Panc1 (cell line): Measurements from ENCODE around the gene REC114. TPM values are rescaled to one million over a fixed set of nuclear protein-coding genes. Genes with fewer than 3 reads are reported as not detected.
A peak's percentile ranks its signal among the peaks of the same experiment; 100 is the strongest.

ENCODE experiments used
- ATAC-seq: fragments of 200-7000 bp; cut with Tn5 transposase; 2 replicates; pipeline ENCODE4 v1.9.1; 2020; ENCODE audit warnings: mild to moderate bottlenecking, moderate library complexity
- BruUV-seq: library from RNA; stranded (reverse); fragments of 400-500 nt; replicated peaks from 2 replicates; lab custom pipeline; 2021; lab: Mats Ljungman, UMichigan
- CTCF ChIA-PET: fragments of 300-600 bp; sonication (Branson Sonifier 250); formaldehyde crosslinking; loops from one replicate; lab custom pipeline; 2022; ENCODE audit warnings: antibody characterized with exemption; lab: Charles Lee
- POLR2A ChIA-PET: fragments of 300-600 bp; sonication (Branson Sonifier 250); formaldehyde crosslinking; loops from one replicate; lab custom pipeline; 2022; ENCODE audit warnings: antibody characterized with exemption; lab: Charles Lee
- DNase-seq: peaks from one replicate; pipeline ENCODE4 v3.0.0-alpha.2; 2010; ENCODE audit warnings: low read depth, low spot score
- H3K27ac ChIP-seq: 2 replicates; pipeline ENCODE4 v1.5.1; 2011; ENCODE audit warnings: mild to moderate bottlenecking, low read length, inconsistent platforms
- H3K27me3 ChIP-seq: fragments of 200-500 bp; sonication (Bioruptor generic); 2 replicates; pipeline ENCODE4 v1.6.0; 2014; ENCODE audit warnings: low read length, inconsistent platforms; ENCODE audit not compliant: control insufficient read depth, insufficient read depth
- H3K36me3 ChIP-seq: fragments of 200-500 bp; sonication (Bioruptor generic); 2 replicates; pipeline ENCODE4 v1.5.1; 2014; ENCODE audit warnings: inconsistent platforms, mild to moderate bottlenecking, low read length, moderate library complexity; ENCODE audit not compliant: control insufficient read depth, insufficient read depth
- H3K4me1 ChIP-seq: 2 replicates; pipeline ENCODE4 v1.5.1; 2011; ENCODE audit warnings: inconsistent platforms, mild to moderate bottlenecking, low read length, moderate library complexity; ENCODE audit not compliant: control insufficient read depth, insufficient read depth
- H3K4me3 ChIP-seq, 2 experiments: 2 replicates each; pipeline ENCODE4 v1.5.1; 2011 to 2012; ENCODE audit warnings: low read depth in 2 of 2, low read length in 2 of 2, mild to moderate bottlenecking in 2 of 2, inconsistent platforms in 1 of 2, moderate library complexity in 1 of 2
- H3K9me3 ChIP-seq: fragments of 200-500 bp; sonication (Bioruptor generic); 2 replicates; pipeline ENCODE4 v1.5.1; 2014; ENCODE audit warnings: low read depth, mild to moderate bottlenecking, inconsistent platforms, low read length, moderate library complexity; ENCODE audit not compliant: control insufficient read depth, insufficient read depth
- POLR2AphosphoS5 ChIP-seq: IDR thresholded peaks from 2 replicates; pipeline ENCODE4 v1.6.1; 2012; ENCODE audit warnings: mild to moderate bottlenecking, low read depth, low read length, moderate library complexity
- SIN3A ChIP-seq: IDR thresholded peaks from 2 replicates; pipeline ENCODE4 v1.6.1; 2012; ENCODE audit warnings: low read depth, mild to moderate bottlenecking, low read length, moderate library complexity, borderline replicate concordance; ENCODE audit not compliant: insufficient read depth
- TCF7L2 ChIP-seq: IDR thresholded peaks from 2 replicates; pipeline ENCODE4 v1.6.1; 2011; ENCODE audit warnings: mild to moderate bottlenecking, low read depth, low read length, inconsistent platforms
- in situ Hi-C: cut with HindIII; loops from 2 replicates; pipeline ENCODE4 v1.10.0; 2016; ENCODE audit warnings: low sequenced_read_pairs, low pct_unique_long_range_greater_than_20kb
- intact Hi-C: fragments of 100-400 bp; cut with micrococcal nuclease; formaldehyde crosslinking; loops from one replicate; pipeline ENCODE4 v1.10.0; 2022; ENCODE audit not compliant: unreplicated experiment
- total RNA-seq: library from RNA; stranded (reverse); gene quantifications from one replicate; pipeline ENCODE4 v1.2.1, GENCODE V29; 2021; ENCODE audit not compliant: unreplicated experiment
- TF ChIP-seq, protein P1 (sequence below), 2 experiments: IDR thresholded peaks; 2 replicates each; pipeline ENCODE4 v1.6.1; 2011 to 2012; ENCODE audit warnings: low read depth in 2 of 2, control low read depth in 1 of 2, low read length in 1 of 2, mild to moderate bottlenecking in 1 of 2, moderate library complexity in 1 of 2; ENCODE audit not compliant: insufficient read depth in 1 of 2
- TF ChIP-seq, protein P2 (sequence below): fragments of 450-650 bp; IDR thresholded peaks from 2 replicates; pipeline ENCODE4 v1.5.1; 2017; ENCODE audit warnings: mild to moderate bottlenecking

REC114 gene
- total RNA-seq, 1 experiment from 2014 or later = not detected

DNA sequence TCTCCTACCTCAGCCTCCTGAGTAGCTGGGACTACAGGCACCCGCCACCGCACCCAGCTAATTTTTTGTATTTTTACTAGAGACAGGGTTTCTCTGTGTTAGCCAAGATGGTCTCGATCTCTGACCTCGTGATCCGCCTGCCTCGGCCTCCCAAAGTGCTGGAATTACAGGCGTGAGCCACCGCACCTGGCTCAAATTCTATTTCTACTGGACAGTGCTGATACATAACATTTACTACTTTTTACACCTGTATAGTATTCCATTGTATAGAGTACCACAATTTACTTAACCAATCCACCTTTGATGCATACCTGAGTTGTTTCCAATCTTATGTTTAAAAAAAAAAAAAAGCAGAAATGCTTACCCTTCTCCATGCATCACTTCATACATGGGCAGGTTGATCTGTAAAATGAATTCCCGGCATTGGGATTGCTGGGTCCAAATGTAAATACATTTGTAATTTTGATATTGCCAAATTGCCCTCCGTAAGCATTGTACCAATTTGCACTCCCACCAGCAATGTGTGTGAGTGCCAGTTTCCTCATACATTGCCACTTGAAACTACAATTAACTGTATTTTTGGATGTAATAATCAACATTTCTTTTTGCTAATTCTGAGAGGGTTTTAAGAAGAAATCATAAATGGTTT, 95.7 kb downstream of the REC114 start:
- Histone ChIP-seq H3K27ac (no peak overlapping the region), H3K4me1 (no peaks in the 10 kb centered on the region), H3K9me3 (no peaks in the 10 kb centered on the region), H3K36me3 (no peaks in the 10 kb centered on the region), H3K4me3 (no peak overlapping the region), H3K27me3 (no peaks in the 10 kb centered on the region)
- TF ChIP-seq, protein P1, sequence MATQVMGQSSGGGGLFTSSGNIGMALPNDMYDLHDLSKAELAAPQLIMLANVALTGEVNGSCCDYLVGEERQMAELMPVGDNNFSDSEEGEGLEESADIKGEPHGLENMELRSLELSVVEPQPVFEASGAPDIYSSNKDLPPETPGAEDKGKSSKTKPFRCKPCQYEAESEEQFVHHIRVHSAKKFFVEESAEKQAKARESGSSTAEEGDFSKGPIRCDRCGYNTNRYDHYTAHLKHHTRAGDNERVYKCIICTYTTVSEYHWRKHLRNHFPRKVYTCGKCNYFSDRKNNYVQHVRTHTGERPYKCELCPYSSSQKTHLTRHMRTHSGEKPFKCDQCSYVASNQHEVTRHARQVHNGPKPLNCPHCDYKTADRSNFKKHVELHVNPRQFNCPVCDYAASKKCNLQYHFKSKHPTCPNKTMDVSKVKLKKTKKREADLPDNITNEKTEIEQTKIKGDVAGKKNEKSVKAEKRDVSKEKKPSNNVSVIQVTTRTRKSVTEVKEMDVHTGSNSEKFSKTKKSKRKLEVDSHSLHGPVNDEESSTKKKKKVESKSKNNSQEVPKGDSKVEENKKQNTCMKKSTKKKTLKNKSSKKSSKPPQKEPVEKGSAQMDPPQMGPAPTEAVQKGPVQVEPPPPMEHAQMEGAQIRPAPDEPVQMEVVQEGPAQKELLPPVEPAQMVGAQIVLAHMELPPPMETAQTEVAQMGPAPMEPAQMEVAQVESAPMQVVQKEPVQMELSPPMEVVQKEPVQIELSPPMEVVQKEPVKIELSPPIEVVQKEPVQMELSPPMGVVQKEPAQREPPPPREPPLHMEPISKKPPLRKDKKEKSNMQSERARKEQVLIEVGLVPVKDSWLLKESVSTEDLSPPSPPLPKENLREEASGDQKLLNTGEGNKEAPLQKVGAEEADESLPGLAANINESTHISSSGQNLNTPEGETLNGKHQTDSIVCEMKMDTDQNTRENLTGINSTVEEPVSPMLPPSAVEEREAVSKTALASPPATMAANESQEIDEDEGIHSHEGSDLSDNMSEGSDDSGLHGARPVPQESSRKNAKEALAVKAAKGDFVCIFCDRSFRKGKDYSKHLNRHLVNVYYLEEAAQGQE (IDR thresholded peaks at IDR 0.05; ENCODE audit: insufficient read depth in 1 of 2, low read depth in 2 of 2, low read length in 1 of 2) = no peak
- TF ChIP-seq POLR2AphosphoS5 (no peak), SIN3A (no peak), TCF7L2 (no peak)
- TF ChIP-seq, protein P2, sequence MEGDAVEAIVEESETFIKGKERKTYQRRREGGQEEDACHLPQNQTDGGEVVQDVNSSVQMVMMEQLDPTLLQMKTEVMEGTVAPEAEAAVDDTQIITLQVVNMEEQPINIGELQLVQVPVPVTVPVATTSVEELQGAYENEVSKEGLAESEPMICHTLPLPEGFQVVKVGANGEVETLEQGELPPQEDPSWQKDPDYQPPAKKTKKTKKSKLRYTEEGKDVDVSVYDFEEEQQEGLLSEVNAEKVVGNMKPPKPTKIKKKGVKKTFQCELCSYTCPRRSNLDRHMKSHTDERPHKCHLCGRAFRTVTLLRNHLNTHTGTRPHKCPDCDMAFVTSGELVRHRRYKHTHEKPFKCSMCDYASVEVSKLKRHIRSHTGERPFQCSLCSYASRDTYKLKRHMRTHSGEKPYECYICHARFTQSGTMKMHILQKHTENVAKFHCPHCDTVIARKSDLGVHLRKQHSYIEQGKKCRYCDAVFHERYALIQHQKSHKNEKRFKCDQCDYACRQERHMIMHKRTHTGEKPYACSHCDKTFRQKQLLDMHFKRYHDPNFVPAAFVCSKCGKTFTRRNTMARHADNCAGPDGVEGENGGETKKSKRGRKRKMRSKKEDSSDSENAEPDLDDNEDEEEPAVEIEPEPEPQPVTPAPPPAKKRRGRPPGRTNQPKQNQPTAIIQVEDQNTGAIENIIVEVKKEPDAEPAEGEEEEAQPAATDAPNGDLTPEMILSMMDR = no peak
- intact Hi-C loops = no loop called here
- in situ Hi-C loops = no loop called here
- POLR2A ChIA-PET = interaction anchor here (0.6 kb wide), 1 partner anchor 209 kb away, joined by 4 read pairs; no protein-coding TSS in a partner anchor
- BruUV-seq = no TSS peak
- CTCF ChIA-PET = no interaction called here
- no peak for DNase-seq
- ATAC-seq = no peak

DNA sequence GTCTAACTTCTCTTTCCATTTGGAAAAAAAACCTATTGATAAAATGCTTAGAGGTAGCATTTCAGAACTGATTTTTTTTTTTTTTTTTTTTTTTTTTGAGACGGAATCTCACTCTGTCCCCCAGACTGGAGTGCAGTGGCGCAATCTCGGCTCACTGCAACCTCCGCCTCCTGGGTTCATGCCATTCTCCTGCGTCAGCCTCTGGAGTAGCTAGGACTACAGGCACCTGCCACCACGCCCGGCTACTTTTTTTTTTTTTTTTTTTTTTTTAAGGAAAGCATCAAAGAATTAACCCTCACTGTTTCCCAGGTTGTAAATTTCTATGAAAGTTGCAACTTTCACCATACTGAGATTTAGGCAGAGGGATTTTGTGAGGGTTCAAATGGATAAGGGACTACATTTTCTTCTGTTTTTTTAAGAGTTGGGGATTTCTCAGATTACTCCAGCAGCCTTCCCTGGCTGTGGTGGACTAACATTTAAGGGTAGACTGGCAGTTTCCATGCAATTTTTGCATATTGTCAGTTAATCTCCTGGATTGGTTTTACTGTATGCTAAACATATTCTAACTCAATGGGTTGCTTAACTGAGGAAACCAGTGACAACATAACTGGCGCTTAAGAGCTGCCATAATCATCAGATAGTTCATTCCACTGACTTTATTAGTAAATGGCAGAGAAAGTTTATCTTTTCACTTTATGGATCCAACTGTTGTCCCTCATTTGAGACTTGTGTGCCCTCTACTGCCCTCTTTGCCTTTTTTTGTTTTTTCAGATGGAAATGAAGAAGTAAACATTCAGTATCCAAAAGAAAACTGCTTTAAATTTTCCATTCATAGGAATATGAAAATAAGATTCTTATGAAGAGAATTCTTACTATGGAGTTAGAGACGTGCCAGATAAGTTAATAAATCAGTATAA, 96.5 kb downstream of the REC114 start:
- TF ChIP-seq, protein P1 (IDR thresholded peaks at IDR 0.05; ENCODE audit: insufficient read depth in 1 of 2, low read depth in 2 of 2, low read length in 1 of 2) = no peak
- TF ChIP-seq, protein P2 = peak; percentile 6; the same call in 1 of the 2 replicates
- intact Hi-C loops (no loop called here), in situ Hi-C loops (no loop called here)
- Histone ChIP-seq H3K27me3 (no peaks in the 10 kb centered on the region), H3K9me3 (no peaks in the 10 kb centered on the region), H3K36me3 (no peaks in the 10 kb centered on the region), H3K4me1 (no peaks in the 10 kb centered on the region), H3K4me3 (no peak overlapping the region), H3K27ac (no peak overlapping the region)
- BruUV-seq = no TSS peak
- ATAC-seq (no peak), DNase-seq (no peak)
- ChIA-PET CTCF (no interaction called here), POLR2A (interaction anchor here (0.6 kb wide), 1 partner anchor 208 kb away, joined by 4 read pairs; no protein-coding TSS in a partner anchor)
